GM19351 (cell line): ENCODE measurements around the gene SOAT2.

Experiments
- ATAC-seq: cut with Tn5 transposase; IDR thresholded peaks from one replicate; pipeline ENCODE4 v1.9.1; 2021; ENCODE audit warnings: mild to moderate bottlenecking, moderate library complexity; ENCODE audit not compliant: unreplicated experiment

Gene SOAT2

GRCh38 chr12:53102883-53103807 lies at the start of gene SOAT2:
SOAT2 (plus strand) TSS chr12:53103486; CDS start chr12:53103578, 92 bp downstream.
- no peak for ATAC-seq

DNA sequence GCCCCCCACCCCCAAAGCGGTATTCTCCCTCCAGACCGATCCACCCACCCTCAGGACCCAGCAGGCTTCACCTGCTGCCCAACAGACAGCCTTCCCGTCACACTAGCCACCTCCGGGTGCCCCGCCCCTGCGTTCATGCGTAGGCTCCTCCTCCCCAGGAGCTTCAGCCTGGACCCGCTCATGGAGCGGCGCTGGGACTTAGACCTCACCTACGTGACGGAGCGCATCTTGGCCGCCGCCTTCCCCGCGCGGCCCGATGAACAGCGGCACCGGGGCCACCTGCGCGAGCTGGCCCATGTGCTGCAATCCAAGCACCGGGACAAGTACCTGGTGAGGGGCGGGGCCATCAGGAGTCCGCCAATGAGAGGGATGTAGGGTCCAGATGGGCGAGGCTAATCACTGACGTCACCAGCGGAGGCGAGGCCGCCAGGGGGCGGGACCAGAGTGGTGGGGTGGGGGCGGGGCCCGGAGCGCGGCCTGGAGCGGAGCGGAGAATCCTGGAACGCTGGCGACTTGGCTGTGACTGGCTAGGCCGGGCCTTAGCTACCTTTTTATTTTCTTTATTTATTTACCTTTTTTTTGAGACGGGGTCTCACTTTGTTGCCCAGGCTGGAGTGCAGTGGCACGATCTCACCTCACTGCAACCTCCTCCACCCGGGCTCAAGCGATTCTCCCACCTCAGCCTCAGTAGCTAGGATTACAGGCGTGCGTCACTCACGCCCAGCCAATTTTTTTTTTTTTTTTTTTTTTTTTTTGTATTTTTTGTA lies 49.0 kb upstream of the SOAT2 start:
- ATAC-seq = peak; percentile 95

- no peak for ATAC-seq
Observed at GRCh38 chr12:53055471-53056266, 47.6 kb upstream of the SOAT2 start.

DNA sequence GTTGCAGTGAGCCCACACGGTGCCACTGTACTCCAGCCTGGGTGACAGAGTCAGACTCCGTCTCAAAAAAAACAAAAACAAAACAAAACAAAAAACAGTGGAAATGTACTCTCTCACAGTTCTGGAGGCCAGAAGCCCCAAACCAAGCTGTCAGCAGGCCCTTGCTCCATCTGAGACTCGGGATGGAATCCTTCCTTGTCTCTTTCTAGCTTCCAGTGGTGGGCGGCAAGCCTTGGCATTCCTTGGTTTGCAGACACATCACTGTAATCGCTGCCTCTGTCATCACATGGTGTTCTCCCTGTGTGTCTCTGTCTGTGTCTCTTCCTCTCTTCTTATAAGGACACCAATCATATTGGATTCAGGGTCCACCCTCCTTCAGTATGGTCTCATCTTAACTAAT lies 47.0 kb upstream of the SOAT2 start:
- no peak for ATAC-seq

DNA sequence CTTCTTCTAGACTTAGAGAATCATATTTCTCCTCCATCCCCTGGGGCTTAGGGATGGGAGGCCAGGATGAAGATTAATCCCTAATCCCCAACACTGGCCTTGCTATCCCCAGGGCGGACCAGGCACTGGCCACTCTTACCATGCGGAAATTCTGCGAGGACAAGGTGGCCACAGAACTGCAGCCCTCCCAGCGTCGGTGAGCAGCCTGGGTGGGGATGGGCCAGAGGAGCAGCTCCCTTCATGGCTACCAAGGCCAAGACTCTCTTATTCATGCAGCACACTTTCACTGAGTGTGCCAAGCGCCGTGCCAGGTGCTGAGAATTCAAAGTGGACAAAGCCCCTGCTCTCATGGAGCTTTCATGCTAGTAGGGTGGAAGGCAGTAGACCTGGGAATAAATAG lies 46.4 kb upstream of the SOAT2 start:
- no peak for ATAC-seq

- ATAC-seq = no peak
Observed at GRCh38 chr12:53057816-53058500, 45.3 kb upstream of the SOAT2 start.

DNA sequence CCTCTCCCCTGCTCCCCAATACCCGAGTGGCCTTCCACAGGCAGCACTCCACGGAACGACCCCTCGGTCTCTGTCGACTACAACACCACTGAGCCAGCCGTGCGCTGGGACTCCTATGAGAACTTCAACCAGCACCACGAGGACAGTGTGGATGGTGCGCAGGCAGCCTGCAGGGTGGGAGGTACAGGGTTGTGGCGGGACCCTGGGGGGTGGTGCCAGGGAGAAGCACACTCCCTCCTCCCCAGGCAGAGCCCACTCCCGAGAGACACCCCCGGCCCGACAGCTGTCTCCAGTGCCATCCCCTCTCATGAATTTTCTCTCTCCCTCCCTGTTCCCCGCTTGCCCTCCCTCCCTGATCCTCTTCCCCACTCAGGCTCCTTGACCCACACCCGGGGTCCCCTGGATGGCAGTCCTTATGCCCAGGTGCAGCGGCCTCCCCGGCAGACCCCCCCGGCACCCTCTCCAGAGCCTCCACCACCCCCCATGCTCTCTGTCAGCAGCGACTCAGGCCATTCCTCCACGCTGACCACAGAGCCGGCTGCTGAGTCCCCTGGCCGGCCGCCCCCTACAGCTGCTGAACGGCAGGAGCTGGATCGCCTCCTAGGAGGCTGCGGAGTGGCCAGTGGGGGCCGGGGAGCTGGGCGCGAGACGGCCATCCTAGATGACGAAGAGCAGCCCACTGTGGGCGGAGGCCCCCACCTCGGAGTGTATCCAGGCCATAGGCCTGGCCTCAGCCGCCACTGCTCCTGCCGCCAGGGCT lies 44.4 kb upstream of the SOAT2 start:
- no peak for ATAC-seq

DNA sequence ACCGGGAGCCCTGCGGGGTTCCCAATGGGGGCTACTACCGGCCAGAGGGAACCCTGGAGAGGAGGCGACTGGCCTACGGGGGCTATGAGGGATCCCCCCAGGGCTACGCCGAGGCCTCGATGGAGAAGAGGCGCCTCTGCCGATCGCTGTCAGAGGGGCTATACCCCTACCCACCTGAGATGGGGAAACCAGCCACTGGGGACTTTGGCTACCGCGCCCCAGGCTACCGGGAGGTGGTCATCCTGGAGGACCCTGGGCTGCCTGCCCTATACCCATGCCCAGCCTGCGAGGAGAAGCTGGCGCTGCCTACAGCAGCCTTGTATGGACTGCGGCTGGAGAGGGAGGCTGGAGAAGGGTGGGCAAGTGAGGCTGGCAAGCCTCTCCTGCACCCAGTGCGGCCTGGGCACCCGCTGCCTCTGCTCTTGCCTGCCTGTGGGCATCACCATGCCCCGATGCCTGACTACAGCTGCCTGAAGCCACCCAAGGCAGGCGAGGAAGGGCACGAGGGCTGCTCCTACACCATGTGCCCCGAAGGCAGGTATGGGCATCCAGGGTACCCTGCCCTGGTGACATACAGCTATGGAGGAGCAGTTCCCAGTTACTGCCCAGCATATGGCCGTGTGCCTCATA lies 43.7 kb upstream of the SOAT2 start:
- no peak for ATAC-seq

- no peak for ATAC-seq
Observed at GRCh38 chr12:53060064-53060720, 43.1 kb upstream of the SOAT2 start.

DNA sequence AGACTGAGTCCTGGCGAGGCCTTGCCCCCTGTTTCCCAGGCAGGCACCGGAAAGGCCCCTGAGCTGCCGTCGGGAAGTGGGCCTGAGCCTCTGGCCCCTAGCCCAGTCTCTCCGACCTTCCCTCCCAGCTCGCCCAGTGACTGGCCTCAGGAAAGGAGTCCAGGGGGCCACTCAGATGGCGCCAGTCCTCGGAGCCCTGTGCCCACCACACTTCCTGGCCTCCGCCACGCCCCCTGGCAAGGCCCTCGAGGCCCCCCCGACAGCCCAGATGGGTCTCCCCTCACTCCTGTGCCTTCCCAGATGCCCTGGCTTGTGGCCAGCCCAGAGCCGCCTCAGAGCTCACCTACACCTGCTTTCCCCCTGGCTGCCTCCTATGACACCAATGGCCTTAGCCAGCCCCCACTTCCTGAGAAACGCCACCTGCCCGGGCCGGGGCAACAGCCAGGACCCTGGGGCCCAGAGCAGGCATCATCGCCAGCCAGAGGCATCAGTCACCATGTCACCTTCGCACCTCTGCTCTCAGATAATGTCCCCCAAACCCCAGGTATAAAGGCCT lies 42.5 kb upstream of the SOAT2 start:
- ATAC-seq = no peak

DNA sequence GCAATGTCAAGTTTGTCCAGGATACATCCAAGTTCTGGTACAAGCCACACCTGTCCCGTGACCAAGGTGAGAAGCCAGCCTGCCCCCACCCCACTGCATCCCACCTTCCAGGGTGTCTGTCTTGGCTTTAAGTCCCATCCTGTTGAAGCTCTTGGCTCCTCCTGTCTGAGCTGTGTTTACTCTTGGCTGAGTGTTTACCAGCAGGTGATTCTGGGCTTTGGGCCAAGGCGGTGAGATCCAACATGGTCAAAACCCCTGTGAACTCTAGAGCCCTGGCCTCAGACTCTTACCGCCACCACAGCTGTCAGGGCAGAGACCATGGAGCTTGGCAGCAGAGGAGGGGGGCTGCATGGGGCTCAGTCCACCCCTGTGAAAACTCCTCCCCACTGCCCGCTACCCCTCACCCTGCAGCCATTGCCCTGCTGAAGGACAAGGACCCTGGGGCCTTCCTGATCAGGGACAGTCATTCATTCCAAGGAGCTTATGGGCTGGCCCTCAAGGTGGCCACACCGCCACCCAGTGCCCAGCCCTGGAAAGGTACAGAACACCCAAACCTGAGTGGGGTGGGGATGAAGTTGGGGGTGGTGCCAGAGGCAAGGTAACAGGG lies 41.8 kb upstream of the SOAT2 start:
- no peak for ATAC-seq

- no peak for ATAC-seq
Observed at GRCh38 chr12:53062011-53062961, 41.0 kb upstream of the SOAT2 start.

- no peak for ATAC-seq
Observed at GRCh38 chr12:53062977-53063707, 40.1 kb upstream of the SOAT2 start.

DNA sequence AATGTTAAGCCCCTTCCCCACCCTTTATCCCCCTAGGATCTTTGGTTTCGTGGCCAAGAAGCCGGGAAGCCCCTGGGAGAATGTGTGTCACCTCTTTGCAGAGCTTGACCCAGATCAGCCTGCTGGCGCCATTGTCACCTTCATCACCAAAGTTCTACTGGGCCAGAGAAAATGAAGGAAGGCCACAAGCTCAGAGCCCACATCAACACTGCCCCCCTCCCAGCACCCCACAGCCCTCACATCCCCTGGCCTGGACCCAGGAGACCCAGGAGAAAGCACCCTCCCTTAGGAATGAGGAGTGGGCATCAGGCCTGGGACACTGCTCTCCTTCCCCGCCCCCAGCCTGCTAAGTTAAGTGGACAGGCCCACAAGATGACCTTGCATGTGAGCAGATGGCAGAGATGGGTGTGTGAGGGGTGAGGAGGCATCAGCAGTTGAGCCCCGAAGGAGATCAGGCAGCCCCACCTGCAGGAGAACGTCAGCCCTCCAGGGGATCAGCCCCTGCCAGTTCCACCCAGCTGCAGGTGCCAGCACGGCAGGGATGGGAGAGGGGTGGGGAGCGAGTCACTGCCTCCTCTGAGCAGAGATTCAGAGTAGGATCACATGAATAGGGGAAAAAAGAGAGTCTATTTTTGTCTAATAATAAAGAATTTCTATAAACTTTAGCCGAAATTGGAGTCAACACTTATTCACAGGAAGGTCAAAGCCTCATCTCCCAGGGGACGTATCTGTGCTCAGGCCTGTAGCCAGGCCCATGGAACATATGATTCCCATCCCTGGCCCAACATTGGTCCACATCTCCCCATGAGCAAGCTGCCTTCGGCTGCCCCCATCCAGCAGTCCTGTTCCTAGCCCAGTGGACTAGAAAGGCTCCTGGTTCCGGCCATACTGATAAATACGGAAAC lies 39.3 kb upstream of the SOAT2 start:
- no peak for ATAC-seq
